GM21447 (cell line): ENCODE data around the gene FAM13B.

Experiments used
- ATAC-seq: cut with Tn5 transposase; IDR thresholded peaks from one replicate; pipeline ENCODE4 v1.9.1; 2021; ENCODE audit not compliant: unreplicated experiment

FAM13B gene

DNA sequence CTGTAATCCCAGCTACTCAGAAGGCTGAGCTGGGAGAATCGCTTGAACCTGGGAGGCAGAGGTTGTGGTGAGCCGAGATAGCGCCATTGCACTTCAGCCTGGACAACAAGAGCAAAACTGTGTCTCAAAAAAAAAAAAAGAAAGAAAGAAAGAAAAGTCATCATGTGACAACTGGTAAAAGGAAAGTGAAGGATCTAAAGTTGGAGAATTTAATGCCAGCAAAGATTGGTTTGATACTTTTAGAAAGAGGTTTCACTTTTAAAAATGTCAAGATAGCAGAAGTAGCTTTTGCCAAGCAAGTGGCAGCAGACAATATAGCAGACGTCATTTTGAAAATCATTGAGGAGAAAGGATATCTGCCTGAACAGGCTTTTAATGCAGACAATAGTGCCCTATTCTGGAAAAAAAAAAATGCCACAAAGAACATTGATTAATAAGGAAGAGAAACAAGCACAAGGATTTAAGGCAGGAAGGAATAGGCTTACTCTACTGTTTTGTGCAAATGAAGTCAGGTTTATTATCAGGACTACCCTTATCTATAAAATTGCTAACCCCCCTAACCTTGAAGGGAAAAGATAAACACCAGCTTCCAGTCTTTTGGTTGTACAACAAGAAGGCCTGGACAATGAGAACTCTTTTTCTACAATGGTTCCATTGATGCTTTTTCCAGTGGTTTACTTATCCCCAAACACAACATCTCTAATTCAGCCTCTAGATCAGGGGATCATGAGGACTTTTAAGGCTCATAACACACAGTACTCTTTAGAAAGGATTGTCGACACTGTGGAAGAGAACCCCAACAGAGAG, 131.7 kb downstream of the FAM13B start:
- no peak for ATAC-seq

DNA sequence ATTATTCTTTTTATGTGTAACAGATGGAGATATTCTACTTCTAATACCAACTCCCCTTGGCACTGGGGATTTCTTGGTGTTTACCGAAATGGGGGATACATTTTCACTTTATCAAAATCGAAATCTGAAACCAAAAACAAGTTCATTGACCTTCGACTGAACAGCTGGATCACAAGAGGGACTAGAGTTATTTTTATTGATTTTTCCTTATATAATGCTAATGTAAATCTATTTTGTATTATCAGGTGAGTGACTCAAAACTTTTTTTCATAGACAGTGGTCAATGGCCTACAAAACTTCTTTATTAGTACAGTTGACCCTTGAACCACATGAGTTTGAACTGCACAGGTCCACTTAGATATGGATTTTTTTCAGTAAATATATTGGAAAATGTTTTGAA, 133.4 kb downstream of the FAM13B start:
- no peak for ATAC-seq

DNA sequence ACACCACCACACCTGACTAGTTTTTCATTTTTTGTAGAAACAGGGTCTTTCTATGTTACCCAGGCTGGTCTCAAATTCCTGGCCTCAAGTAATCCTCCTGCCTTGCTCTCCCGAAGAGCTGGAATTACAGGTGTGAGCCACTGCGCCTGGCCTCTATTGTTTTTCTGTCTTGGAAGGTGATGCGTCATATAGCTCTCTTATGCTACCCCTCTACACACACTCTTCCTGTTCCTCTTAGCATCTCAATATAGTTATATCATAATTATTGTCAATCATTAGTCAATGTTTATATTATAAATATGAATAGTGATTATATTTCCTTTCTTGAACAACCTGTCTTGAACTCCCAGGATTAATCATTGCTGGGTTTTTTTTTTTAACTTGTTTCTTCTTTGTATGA, 136.3 kb downstream of the FAM13B start:
- ATAC-seq, result no peak

DNA sequence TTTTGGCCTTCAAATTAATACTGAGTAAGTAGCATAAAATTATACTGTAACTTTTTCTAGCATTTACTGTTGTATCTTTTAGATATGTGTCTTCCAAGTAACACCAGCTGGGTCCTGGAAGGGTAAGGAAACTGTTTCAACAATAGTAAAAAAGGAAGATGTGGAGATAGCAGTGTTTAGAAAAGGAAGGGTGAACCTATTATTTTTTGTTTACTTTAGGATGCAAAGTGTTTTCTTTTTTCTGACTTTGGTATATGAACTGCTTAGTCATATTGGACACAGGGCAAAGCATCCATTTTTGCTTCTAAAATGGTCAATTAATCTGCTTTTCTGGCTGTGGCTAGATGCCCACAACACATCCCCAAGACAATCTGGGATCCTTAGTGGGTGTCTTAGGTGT, 138.3 kb downstream of the FAM13B start:
- ATAC-seq, result no peak

DNA sequence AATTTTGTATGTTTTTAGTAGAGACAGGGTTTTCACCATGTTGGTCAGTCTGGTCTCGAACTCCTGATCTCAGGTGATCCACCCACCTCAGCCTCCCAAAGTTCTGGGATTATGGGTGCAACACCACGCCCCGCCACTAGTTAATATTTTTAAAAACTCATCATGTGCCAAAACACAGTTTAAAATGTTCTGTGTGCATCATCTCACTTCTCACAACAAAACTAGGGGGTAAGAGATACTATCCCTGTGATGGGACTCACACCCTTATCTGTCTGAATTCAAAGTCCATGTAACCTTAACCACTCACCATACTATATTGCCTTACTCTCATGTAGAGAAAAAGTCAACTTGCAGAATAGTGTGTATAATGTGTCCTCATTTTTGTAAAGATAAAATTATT, 141.0 kb downstream of the FAM13B start:
- ATAC-seq, result no peak

DNA sequence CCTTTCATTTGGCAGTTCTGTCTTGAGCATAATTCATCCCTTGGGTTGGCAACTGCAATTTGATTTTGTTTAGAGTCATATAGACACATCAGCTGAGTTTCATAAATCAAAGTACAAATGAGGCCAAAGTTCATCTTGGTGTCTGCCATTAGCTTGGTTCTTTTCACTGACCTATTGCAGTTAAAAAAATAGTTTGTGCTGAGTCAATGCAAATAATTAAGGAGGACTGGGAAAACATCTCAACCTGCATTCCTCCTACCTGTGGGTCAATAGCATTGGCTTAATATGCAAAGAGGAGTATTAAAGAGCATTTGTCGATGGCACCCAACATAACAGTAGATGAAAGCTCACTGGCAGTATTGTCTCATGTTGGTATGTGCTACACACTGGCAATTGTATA, 142.0 kb downstream of the FAM13B start:
- ATAC-seq, result no peak

DNA sequence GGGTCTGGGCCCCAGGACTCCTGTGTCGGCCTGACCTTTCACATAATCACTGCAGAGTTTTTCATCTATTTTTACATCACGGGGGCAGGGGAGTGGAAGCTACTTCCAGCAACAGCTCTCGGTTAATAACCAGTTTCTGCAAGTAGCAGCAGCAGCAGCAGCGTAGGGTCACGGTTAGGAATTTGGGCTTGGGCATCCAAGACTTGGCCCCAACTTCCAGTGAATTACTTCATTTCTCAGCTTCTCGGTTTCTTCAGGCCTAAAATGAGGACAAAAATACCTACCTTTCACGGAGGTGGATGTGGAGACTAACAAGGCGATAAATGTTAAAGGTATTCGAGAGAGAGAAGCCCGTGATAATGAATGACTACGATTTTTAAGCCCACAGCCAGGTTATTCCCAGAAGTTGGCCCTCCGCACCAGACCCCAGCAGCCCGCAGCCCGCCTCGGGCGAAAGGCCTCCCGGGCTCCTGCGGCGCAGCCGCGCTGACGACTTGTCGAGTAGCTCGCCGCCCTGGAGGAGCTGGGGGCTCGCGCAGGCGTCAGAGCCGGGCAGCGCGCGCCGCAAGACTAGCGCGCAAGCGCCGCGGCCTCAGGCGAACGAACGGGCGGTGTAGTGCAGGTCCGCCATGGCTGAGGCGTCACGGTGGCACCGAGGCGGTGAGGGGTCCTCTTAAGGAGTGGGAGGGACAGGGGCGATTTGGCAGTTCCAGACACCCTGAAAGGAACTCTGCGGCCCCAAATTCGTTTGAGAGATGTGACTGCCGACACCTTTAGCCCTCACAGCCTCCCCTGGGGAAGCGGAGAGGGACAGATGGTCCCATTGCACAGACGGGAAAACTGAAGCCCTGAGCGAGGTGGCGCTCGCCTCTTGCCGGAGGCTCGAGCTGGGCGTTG, 143.8 kb downstream of the FAM13B start, which contains the start of gene PKD2L2:
PKD2L2 (plus strand) TSS at position 595 of the 897 bp plus-strand sequence; CDS start at position 630, 35 bp downstream.
- ATAC-seq, result peak; percentile 86

DNA sequence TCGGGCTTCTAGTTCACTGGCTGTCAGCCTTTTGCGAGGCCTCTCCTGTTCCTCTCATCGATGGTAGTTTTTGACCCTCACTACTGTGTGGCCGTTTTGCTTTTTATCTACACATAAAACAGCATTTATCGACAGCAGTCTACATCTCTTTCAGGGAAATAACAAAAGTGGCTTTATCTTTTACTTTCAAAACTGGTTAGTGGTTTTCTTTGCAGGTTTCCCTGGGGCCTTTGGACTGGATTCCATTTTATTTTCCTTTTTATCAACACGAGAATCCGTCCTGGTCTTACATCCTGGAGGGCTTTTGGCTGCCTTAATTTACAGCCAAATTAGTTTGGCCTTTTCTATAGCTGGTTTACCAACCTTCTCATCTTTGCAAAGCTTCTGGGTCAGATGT, 144.4 kb downstream of the FAM13B start:
- no peak for ATAC-seq
